ENCODE data around the gene ETFB.

ETFB gene

GRCh38 chr19:51345076-51345620, 21.0 kb downstream of the ETFB start:
- Mint-ChIP-seq H3K27ac (no peak overlapping the region), H3K27me3 (peaks cover 18% of the 10 kb centered on the region), H3K4me3 (no peak overlapping the region), H3K9me3 (no peaks in the 10 kb centered on the region), H3K4me1 (peaks cover 8% of the 10 kb centered on the region)
- no peak for DNase-seq
- no peak for ATAC-seq

- ATAC-seq (no peak), DNase-seq (no peak)
- Mint-ChIP-seq H3K9me3 (no peaks in the 10 kb centered on the region), H3K4me3 (no peak overlapping the region), H3K4me1 (peaks cover 23% of the 10 kb centered on the region), H3K27me3 (peaks cover 18% of the 10 kb centered on the region), H3K27ac (peak overlapping the region in 1 of 2 donors; percentile 65)
Observed at GRCh38 chr19:51342631-51343569, 23.3 kb downstream of the ETFB start.

- Mint-ChIP-seq H3K4me1 (peaks cover 23% of the 10 kb centered on the region), H3K4me3 (peak within 1 kb of the TSS; percentile 74 to 87)
Observed at GRCh38 chr19:51341976-51342580, 24.1 kb downstream of the ETFB start, which contains the start of gene VSIG10L. TSS of gene VSIG10L (minus strand) at chr19:51342139. CDS start at chr19:51342124, 15 bp downstream.

GRCh38 chr19:51341066-51341465, 25.1 kb downstream of the ETFB start:
- no peak for DNase-seq
- no peaks in the 10 kb centered on the region for H3K9me3 Mint-ChIP-seq
- peaks cover 18% of the 10 kb centered on the region for H3K27me3 Mint-ChIP-seq
- peaks cover 23% of the 10 kb centered on the region for H3K4me1 Mint-ChIP-seq
- H3K4me3 Mint-ChIP-seq = peak overlapping the region; percentile 74 to 87
- no peak overlapping the region for H3K27ac Mint-ChIP-seq
- ATAC-seq = no peak

More at GRCh38 chr19:51341976-51342580, 24.1 kb downstream of the ETFB start, which contains the start of gene VSIG10L:
- H3K27ac Mint-ChIP-seq = peak within 1 kb of the TSS in 1 of 2 donors; percentile 65
- no peaks in the 10 kb centered on the region for H3K9me3 Mint-ChIP-seq
- DNase-seq (no peak), ATAC-seq (no peak)
- peaks cover 18% of the 10 kb centered on the region for H3K27me3 Mint-ChIP-seq

GRCh38 chr19:51339687-51340656, 26.2 kb downstream of the ETFB start:
- peak overlapping the region; percentile 87 to 91 for H3K4me3 Mint-ChIP-seq
- H3K27ac Mint-ChIP-seq = no peak overlapping the region
- H3K9me3 Mint-ChIP-seq = no peaks in the 10 kb centered on the region
- peak; percentile 93 to 94 for DNase-seq
- peaks cover 23% of the 10 kb centered on the region for H3K4me1 Mint-ChIP-seq
- peaks cover 24% of the 10 kb centered on the region for H3K27me3 Mint-ChIP-seq
- ATAC-seq = peak; percentile 85

GRCh38 chr19:51339313-51339686, 26.9 kb downstream of the ETFB start:
- peak overlapping the region; percentile 87 to 91 for H3K4me3 Mint-ChIP-seq
- no peaks in the 10 kb centered on the region for H3K9me3 Mint-ChIP-seq
- DNase-seq = no peak
- H3K27me3 Mint-ChIP-seq = peaks cover 29% of the 10 kb centered on the region
- H3K4me1 Mint-ChIP-seq = peaks cover 23% of the 10 kb centered on the region
- peak overlapping the region in 1 of 2 donors; percentile 15 for H3K27ac Mint-ChIP-seq
- ATAC-seq = peak; percentile 4

GRCh38 chr19:51338563-51339312, 27.4 kb downstream of the ETFB start:
- Mint-ChIP-seq H3K27me3 (peaks cover 29% of the 10 kb centered on the region), H3K4me1 (peaks cover 23% of the 10 kb centered on the region), H3K4me3 (peak overlapping the region; percentile 87 to 91), H3K9me3 (no peaks in the 10 kb centered on the region), H3K27ac (peak overlapping the region; percentile 37 to 78)
- peak; percentile 88 to 89 for DNase-seq
- peak; percentile 82 for ATAC-seq

- peaks cover 29% of the 10 kb centered on the region for H3K27me3 Mint-ChIP-seq
- peaks cover 22% of the 10 kb centered on the region for H3K4me1 Mint-ChIP-seq
- ATAC-seq = no peak
- no peaks in the 10 kb centered on the region for H3K9me3 Mint-ChIP-seq
- no peak for DNase-seq
- no peak overlapping the region for H3K27ac Mint-ChIP-seq
- H3K4me3 Mint-ChIP-seq = peak overlapping the region; percentile 87 to 91
Observed at GRCh38 chr19:51337861-51338562, 28.2 kb downstream of the ETFB start.

GRCh38 chr19:51337141-51337860, 28.9 kb downstream of the ETFB start:
- Mint-ChIP-seq H3K27ac (no peak overlapping the region), H3K4me1 (peaks cover 15% of the 10 kb centered on the region), H3K9me3 (no peaks in the 10 kb centered on the region), H3K27me3 (peaks cover 29% of the 10 kb centered on the region), H3K4me3 (no peak overlapping the region)
- ATAC-seq = no peak
- DNase-seq = no peak

GRCh38 chr19:51333836-51334460, 32.2 kb downstream of the ETFB start:
- no peak overlapping the region for H3K4me3 Mint-ChIP-seq

GRCh38 chr19:51331716-51332115, 34.5 kb downstream of the ETFB start:
- Mint-ChIP-seq H3K27ac (no peak overlapping the region), H3K4me3 (no peak overlapping the region), H3K4me1 (peaks cover 20% of the 10 kb centered on the region), H3K27me3 (peaks cover 64% of the 10 kb centered on the region), H3K9me3 (no peaks in the 10 kb centered on the region)
- ATAC-seq (no peak), DNase-seq (no peak)

More at GRCh38 chr19:51333836-51334460, 32.2 kb downstream of the ETFB start:
- Mint-ChIP-seq H3K4me1 (peaks cover 14% of the 10 kb centered on the region), H3K9me3 (no peaks in the 10 kb centered on the region), H3K27ac (no peak overlapping the region), H3K27me3 (peaks cover 41% of the 10 kb centered on the region)
- no peak for ATAC-seq
- DNase-seq = no peak

- Mint-ChIP-seq H3K4me3 (no peak overlapping the region), H3K27ac (no peak overlapping the region), H3K9me3 (no peaks in the 10 kb centered on the region), H3K4me1 (peaks cover 21% of the 10 kb centered on the region), H3K27me3 (peaks cover 69% of the 10 kb centered on the region)
- ATAC-seq = no peak
- DNase-seq = no peak
Observed at GRCh38 chr19:51331193-51331592, 35.0 kb downstream of the ETFB start.

GRCh38 chr19:51330366-51330765, 35.8 kb downstream of the ETFB start:
- no peak for ATAC-seq
- Mint-ChIP-seq H3K27ac (no peak overlapping the region), H3K4me1 (peaks cover 28% of the 10 kb centered on the region), H3K9me3 (no peaks in the 10 kb centered on the region), H3K4me3 (no peak overlapping the region), H3K27me3 (peaks cover 74% of the 10 kb centered on the region)
- no peak for DNase-seq
